ENCODE data around the gene PELO.

PELO gene

DNA sequence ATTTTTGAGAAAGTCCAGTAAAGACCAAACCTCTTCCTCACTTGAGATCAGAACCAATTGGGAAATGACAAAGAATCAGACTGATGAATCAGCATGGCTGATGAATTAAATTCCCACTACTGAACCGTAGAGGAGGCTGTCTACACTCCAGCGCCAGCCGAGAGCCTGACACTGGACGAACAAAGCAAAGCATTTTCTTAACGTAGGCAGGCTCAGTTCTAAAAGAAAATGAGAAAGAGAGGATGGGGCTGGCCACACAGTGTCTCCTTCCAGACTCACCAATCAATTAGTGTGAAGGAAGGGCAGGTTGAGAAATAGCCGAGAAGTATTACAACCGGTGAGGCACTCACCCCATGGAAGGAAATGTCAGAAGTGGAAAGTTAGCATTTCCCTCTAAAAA is 49.4 kb downstream of the PELO start:
- no peaks in the 10 kb centered on the region for H3K36me3 ChIP-seq (ENCODE audit: insufficient read depth, low read length)
- H3K4me1 ChIP-seq (ENCODE audit: control insufficient read depth, insufficient read depth, low read length): peaks cover 40% of the 10 kb centered on the region
- peak overlapping the region; percentile 67 for H3K9ac ChIP-seq (ENCODE audit: low read depth, low read length)
- H3K27me3 ChIP-seq (ENCODE audit: control insufficient read depth, insufficient read depth, low read length): no peaks in the 10 kb centered on the region
- peak overlapping the region; percentile 76 for H3K4me2 ChIP-seq (ENCODE audit: low read length)
- H3K4me3 ChIP-seq (ENCODE audit: low read length): peak overlapping the region; percentile 58
- H3K9me3 ChIP-seq (replicated peaks; ENCODE audit: low read length): no peaks in the 10 kb centered on the region
